K562 (cell line): ENCODE measurements around the gene CBX1. TPM values are rescaled to one million over a fixed set of nuclear protein-coding genes. Genes with fewer than 3 reads are reported as not detected.
A peak's percentile ranks its signal among the peaks of the same experiment; 100 is the strongest.

Experiments used
- ATAC-seq: fragments of 200-7000 bp; cut with Tn5 transposase; 3 replicates; pipeline ENCODE4 v1.9.1; 2020; ENCODE audit warnings: moderate library complexity
- BruUV-seq: library from RNA; stranded (reverse); fragments of 400-500 nt; replicated peaks from 2 replicates; lab custom pipeline; 2021; lab: Mats Ljungman, UMichigan
- CTCF ChIA-PET: fragments of 300-600 bp; formaldehyde crosslinking; extraction: SDS; loops from one replicate; lab custom pipeline; 2021; ENCODE audit warnings: low intra/inter-chr PET ratio; lab: Yijun Ruan, JAX
- POLR2A ChIA-PET: fragments of 300-600, 350-650 bp; sonication (Branson Sonifier 250); formaldehyde crosslinking; extraction: SDS; loops from one replicate; lab custom pipeline; 2021; ENCODE audit warnings: antibody characterized with exemption, inconsistent platforms; lab: Yijun Ruan, JAX
- DNase-seq, 4 experiments: peaks; one replicate each; pipeline versions ENCODE4 v3.0.0 to v3.0.0-alpha.2; 2011 to 2018; ENCODE audit warnings: low spot score in 3 of 4, mixed read lengths in 3 of 4; ENCODE audit errors: extremely low read depth in 1 of 4
- FAIRE-seq: peaks from 2 replicates; lab custom pipeline; 2011; peaks lifted over from hg19 to GRCh38; lab: Jason Lieb, UNC
- H2AFZ ChIP-seq: 2 replicates; pipeline ENCODE4 v1.6.0; 2011; ENCODE audit warnings: low read depth, low read length, control low read depth, inconsistent platforms
- H3K27ac ChIP-seq: fragments of 200-600 bp; 3 replicates; pipeline ENCODE4 v1.8.0; 2011; ENCODE audit warnings: low read depth, mild to moderate bottlenecking, control low read depth, inconsistent platforms, low read length, moderate library complexity, mixed read lengths; ENCODE audit errors: extremely low read depth
- H3K27me3 ChIP-seq, 2 experiments: fragments of 300-600 bp in 1 of 2; 2 replicates in 1 of 2; 3 replicates in 1 of 2; pipeline versions ENCODE4 v1.6.0 to v1.8.0; 2011; ENCODE audit warnings: inconsistent platforms in 2 of 2, low read length in 2 of 2, mild to moderate bottlenecking in 1 of 2, mixed read lengths in 1 of 2, moderate library complexity in 1 of 2; ENCODE audit not compliant: control insufficient read depth in 2 of 2, insufficient read depth in 2 of 2
- H3K36me3 ChIP-seq: fragments of 300-600 bp; 3 replicates; pipeline ENCODE4 v1.8.0; 2011; ENCODE audit warnings: mild to moderate bottlenecking, low read length, inconsistent platforms; ENCODE audit not compliant: control insufficient read depth, insufficient read depth
- H3K4me1 ChIP-seq, 2 experiments: fragments of 200-600 bp in 1 of 2; replicated peaks in 1 of 2; 2 replicates in 1 of 2; 3 replicates in 1 of 2; pipeline versions ENCODE4 v1.5.1 to v1.8.0; 2011; ENCODE audit warnings: inconsistent platforms in 2 of 2, low read length in 2 of 2, mild to moderate bottlenecking in 1 of 2, mixed read lengths in 1 of 2, moderate library complexity in 1 of 2; ENCODE audit not compliant: control insufficient read depth in 2 of 2, insufficient read depth in 2 of 2
- H3K4me2 ChIP-seq: 2 replicates; pipeline ENCODE4 v1.6.1; 2011; ENCODE audit warnings: low read length, control low read depth, inconsistent platforms, mixed read lengths; ENCODE audit not compliant: insufficient read depth
- H3K4me3 ChIP-seq: fragments of 200-600 bp; sonication (generic), shearing (Covaris generic); 2 replicates; pipeline ENCODE4 v1.5.1; 2016; ENCODE audit warnings: control low read depth, inconsistent platforms
- H3K79me2 ChIP-seq: fragments of 200-600 bp; 3 replicates; pipeline ENCODE4 v1.8.0; 2011; ENCODE audit warnings: low read length, inconsistent platforms; ENCODE audit not compliant: control insufficient read depth, insufficient read depth
- H3K9ac ChIP-seq, 2 experiments: 2 replicates each; pipeline versions ENCODE4 v1.6.0 to v1.6.1; 2011; ENCODE audit warnings: low read depth in 2 of 2, low read length in 2 of 2, control low read depth in 1 of 2, inconsistent platforms in 1 of 2, mild to moderate bottlenecking in 1 of 2, mixed read lengths in 1 of 2; ENCODE audit not compliant: insufficient read depth in 1 of 2
- H3K9me1 ChIP-seq: one replicate; pipeline ENCODE4 v1.6.0; 2011; ENCODE audit warnings: inconsistent platforms, mild to moderate bottlenecking, low read length, moderate library complexity; ENCODE audit not compliant: control insufficient read depth, insufficient read depth
- H3K9me3 ChIP-seq: replicated peaks from 2 replicates; pipeline ENCODE4 v1.5.1; 2011; ENCODE audit warnings: low read depth, low read length, inconsistent platforms; ENCODE audit not compliant: control insufficient read depth, insufficient read depth
- H4K20me1 ChIP-seq: replicated peaks from 2 replicates; pipeline ENCODE4 v1.6.1; 2011; ENCODE audit warnings: low read length, inconsistent platforms, mixed read lengths; ENCODE audit not compliant: control insufficient read depth, insufficient read depth
- CBX5 ChIP-seq: IDR thresholded peaks from 2 replicates; pipeline ENCODE4 v1.6.1; 2014; ENCODE audit warnings: low read depth, borderline replicate concordance
- CCNT2 ChIP-seq: IDR thresholded peaks from 2 replicates; pipeline ENCODE4 v1.6.1; 2011; ENCODE audit warnings: borderline replicate concordance, low read depth, mild to moderate bottlenecking, moderate library complexity, mixed read lengths, low read length; ENCODE audit not compliant: insufficient read length; ENCODE audit errors: extremely low read depth
- CREB1 ChIP-seq, 2 experiments: sonication (generic) in 1 of 2; formaldehyde crosslinking in 1 of 2; IDR thresholded peaks; 2 replicates each; pipeline versions ENCODE4 v1.6.1 to v1.8.0; 2012 to 2022; ENCODE audit warnings: inconsistent platforms in 1 of 2, mild to moderate bottlenecking in 1 of 2, missing genetic modification reagents in 1 of 2, moderate library complexity in 1 of 2
- CREM ChIP-seq: IDR thresholded peaks from 2 replicates; pipeline ENCODE4 v1.6.1; 2014; ENCODE audit warnings: antibody characterized with exemption, low read depth
- DNMT1 ChIP-seq: fragments of 450-650 bp; IDR thresholded peaks from 2 replicates; pipeline ENCODE4 v1.6.1; 2016; ENCODE audit warnings: antibody characterized with exemption, mild to moderate bottlenecking
- HOXB6 ChIP-seq: fragments of 250-450 bp; sonication (Bioruptor Pico); IDR thresholded peaks from 2 replicates; pipeline ENCODE4 v1.5.1; 2022; ENCODE audit warnings: mild to moderate bottlenecking, borderline replicate concordance
- RNF2 ChIP-seq: sonication (generic); IDR thresholded peaks from 2 replicates; pipeline ENCODE4 v1.6.1; 2016
- SOX6 ChIP-seq: fragments of 450-650 bp; IDR thresholded peaks from 2 replicates; pipeline ENCODE4 v1.6.1; 2014; ENCODE audit warnings: mild to moderate bottlenecking
- ZBTB1 ChIP-seq: sonication (generic); formaldehyde crosslinking; IDR thresholded peaks from 2 replicates; pipeline ENCODE4 v1.8.1; 2023; ENCODE audit warnings: missing genetic modification reagents, low read depth, mild to moderate bottlenecking, borderline replicate concordance
- ZNF354B ChIP-seq: fragments of 250-450 bp; sonication (Bioruptor Pico); IDR thresholded peaks from 2 replicates; pipeline ENCODE4 v1.4.0; 2020
- WGBS: fragments of 100-300 bp; shearing (Covaris generic); methylation state at CpG from one replicate; pipeline ENCODE4 v1.1.6; 2016; ENCODE audit warnings: low coverage, mixed read lengths; ENCODE audit not compliant: insufficient coverage; ENCODE audit errors: missing lambda C conversion rate; 5-methylcytosine and 5-hydroxymethylcytosine counted together
- in situ Hi-C: fragments of 300-500 bp; cut with MboI; formaldehyde crosslinking; loops from 4 replicates; pipeline ENCODE4 v1.15.0; 2018; ENCODE audit warnings: inconsistent platforms, mixed read lengths
- intact Hi-C: fragments of 100-400 bp; cut with micrococcal nuclease; formaldehyde crosslinking; loops from 2 replicates; pipeline ENCODE4 v1.14.2; 2022
- polyA plus RNA-seq, 8 experiments: library from polyadenylated mRNA; depleted of rRNA in 4 of 8; stranded (reverse) in 5 of 8; unstranded in 3 of 8; fragments of >200 nt; fragmentation: Nextera tagmentation in 2 of 8; fragmentation: Illumina TruSeq in 1 of 8; extraction: Ambion mirVana in 2 of 8; extraction: Trizol in 1 of 8; gene quantifications; 2 replicates each; pipeline versions ENCODE4 v1.2.1 to v1.2.3, GENCODE V29; 2011 to 2014; ENCODE audit warnings: inconsistent platforms in 1 of 8, missing spikeins in 1 of 8
- total RNA-seq, 7 experiments: library from RNA; depleted of rRNA in 6 of 7; stranded (reverse); fragments of >200 nt in 6 of 7; fragmentation: Illumina TruSeq in 2 of 7; extraction: Trizol in 2 of 7; gene quantifications; 2 replicates each; pipeline versions ENCODE4 v1.2.1 to v1.2.3, GENCODE V29; 2011 to 2021; ENCODE audit warnings: low replicate concordance in 1 of 7
- TF ChIP-seq, protein P1 (sequence below): fragments of 450-650 bp; formaldehyde crosslinking; IDR thresholded peaks from 2 replicates; pipeline ENCODE4 v1.4.0; 2020; ENCODE audit warnings: mild to moderate bottlenecking, moderate library complexity
- TF ChIP-seq, protein P2 (sequence below): fragments of 450-650 bp; formaldehyde crosslinking; IDR thresholded peaks from 2 replicates; pipeline ENCODE4 v1.4.0; 2020; ENCODE audit warnings: mild to moderate bottlenecking, moderate library complexity
- TF ChIP-seq, protein P3 (sequence below): fragments of 200-800 bp; sonication (Bioruptor generic); IDR thresholded peaks from 2 replicates; pipeline ENCODE4 v1.6.1; 2016; ENCODE audit warnings: missing genetic modification characterization, missing compliant biosample characterization

Gene CBX1
- total and polyA plus RNA-seq, 9 of the 15 experiments (the other 6 are each of a cell fraction or from before 2014, with no cell fraction given) = 10.6 to 95.7 (median 52.7) TPM

DNA sequence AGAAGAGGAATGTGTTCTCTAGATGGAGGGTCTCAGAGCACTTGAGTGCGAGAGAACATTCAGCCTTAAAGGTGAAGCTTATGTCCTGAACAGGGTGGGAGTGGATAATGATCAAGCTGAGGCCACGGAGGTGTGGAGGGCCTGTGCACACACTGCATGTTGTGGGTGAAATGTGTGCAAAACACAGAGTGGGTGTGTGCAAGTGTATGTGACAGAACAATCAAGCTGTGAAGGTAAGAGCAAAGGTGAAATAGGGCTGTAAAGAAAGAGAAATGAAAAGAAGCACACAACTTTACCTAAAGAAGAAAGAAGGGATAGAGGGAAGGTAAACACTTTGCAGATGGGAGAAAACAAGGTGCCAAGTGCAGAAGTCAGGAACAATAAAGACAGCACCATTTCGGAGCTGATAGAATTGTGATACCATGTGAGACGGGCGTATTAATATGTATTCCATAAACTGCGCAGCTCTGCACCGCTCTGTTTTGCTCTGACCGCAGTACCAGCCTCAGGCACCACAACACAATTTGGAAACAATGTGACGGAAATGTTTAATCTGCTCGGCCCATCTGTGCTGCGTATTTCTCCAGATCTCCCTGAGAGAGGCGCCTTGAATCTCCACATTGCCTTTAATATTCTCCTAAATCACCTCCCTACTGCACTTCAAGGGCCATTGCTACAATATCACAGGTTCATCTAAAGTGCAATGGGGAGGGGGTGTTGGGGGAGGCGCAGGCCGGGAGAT, 46.9 kb upstream of the CBX1 start:
- Histone ChIP-seq H3K79me2 (no peaks in the 10 kb centered on the region), H3K9me3 (no peaks in the 10 kb centered on the region), H3K36me3 (no peaks in the 10 kb centered on the region), H3K9ac (no peak overlapping the region; a peak in 1 of 4 replicates), H3K27me3 (peaks cover 20 to 39% of the 10 kb centered on the region in 2 experiments), H3K4me3 (no peak overlapping the region), H4K20me1 (no peaks in the 10 kb centered on the region), H3K27ac (no peak overlapping the region), H3K4me1 (peaks cover 7 to 20% of the 10 kb centered on the region in 2 experiments; a peak in 4 of 5 replicates), H3K4me2 (peak overlapping the region; percentile 19; the same call in 1 of the 2 replicates), H2AFZ (no peak overlapping the region; the same call in 1 of the 2 replicates), H3K9me1 (no peaks in the 10 kb centered on the region)
- intact Hi-C loops (no loop called here), in situ Hi-C loops (no loop called here)
- ChIA-PET CTCF (interaction anchor here (0.5 kb wide), 1 partner anchor 75 kb away, joined by 3 read pairs; no protein-coding TSS in a partner anchor), POLR2A (interaction anchor here (0.5 to 2.1 kb wide), 5 partner anchors 10 to 232 kb away, joined by 3 to 4 read pairs (median 3); no protein-coding TSS in a partner anchor)
- ATAC-seq = peak; percentile 80
- BruUV-seq = no TSS peak
- FAIRE-seq = no peak
- peak in 1 of 4 experiments; percentile 27 for DNase-seq
- 3% methylated on average over 14 of the region's 14 CpGs for WGBS
- TF ChIP-seq ZBTB1 (CRISPR knock-in tag) (peak; percentile 80), CREB1 (IDR thresholded peaks at IDR 0.05) (no peak), CREB1 (CRISPR knock-in tag; IDR thresholded peaks at IDR 0.05) (no peak), CBX5 (no peak), DNMT1 (no peak), ZNF354B (no peak), HOXB6 (CRISPR knock-in tag) (no peak), SOX6 (peak; percentile 63; the same call in 1 of the 2 replicates), CCNT2 (peak; percentile 29), CREM (no peak), RNF2 (no peak)
- TF ChIP-seq, protein P1, sequence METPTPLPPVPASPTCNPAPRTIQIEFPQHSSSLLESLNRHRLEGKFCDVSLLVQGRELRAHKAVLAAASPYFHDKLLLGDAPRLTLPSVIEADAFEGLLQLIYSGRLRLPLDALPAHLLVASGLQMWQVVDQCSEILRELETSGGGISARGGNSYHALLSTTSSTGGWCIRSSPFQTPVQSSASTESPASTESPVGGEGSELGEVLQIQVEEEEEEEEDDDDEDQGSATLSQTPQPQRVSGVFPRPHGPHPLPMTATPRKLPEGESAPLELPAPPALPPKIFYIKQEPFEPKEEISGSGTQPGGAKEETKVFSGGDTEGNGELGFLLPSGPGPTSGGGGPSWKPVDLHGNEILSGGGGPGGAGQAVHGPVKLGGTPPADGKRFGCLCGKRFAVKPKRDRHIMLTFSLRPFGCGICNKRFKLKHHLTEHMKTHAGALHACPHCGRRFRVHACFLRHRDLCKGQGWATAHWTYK (CRISPR knock-in tag) = no peak
- TF ChIP-seq, protein P2, sequence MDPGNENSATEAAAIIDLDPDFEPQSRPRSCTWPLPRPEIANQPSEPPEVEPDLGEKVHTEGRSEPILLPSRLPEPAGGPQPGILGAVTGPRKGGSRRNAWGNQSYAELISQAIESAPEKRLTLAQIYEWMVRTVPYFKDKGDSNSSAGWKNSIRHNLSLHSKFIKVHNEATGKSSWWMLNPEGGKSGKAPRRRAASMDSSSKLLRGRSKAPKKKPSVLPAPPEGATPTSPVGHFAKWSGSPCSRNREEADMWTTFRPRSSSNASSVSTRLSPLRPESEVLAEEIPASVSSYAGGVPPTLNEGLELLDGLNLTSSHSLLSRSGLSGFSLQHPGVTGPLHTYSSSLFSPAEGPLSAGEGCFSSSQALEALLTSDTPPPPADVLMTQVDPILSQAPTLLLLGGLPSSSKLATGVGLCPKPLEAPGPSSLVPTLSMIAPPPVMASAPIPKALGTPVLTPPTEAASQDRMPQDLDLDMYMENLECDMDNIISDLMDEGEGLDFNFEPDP (CRISPR knock-in tag) = no peak
- TF ChIP-seq, protein P3, sequence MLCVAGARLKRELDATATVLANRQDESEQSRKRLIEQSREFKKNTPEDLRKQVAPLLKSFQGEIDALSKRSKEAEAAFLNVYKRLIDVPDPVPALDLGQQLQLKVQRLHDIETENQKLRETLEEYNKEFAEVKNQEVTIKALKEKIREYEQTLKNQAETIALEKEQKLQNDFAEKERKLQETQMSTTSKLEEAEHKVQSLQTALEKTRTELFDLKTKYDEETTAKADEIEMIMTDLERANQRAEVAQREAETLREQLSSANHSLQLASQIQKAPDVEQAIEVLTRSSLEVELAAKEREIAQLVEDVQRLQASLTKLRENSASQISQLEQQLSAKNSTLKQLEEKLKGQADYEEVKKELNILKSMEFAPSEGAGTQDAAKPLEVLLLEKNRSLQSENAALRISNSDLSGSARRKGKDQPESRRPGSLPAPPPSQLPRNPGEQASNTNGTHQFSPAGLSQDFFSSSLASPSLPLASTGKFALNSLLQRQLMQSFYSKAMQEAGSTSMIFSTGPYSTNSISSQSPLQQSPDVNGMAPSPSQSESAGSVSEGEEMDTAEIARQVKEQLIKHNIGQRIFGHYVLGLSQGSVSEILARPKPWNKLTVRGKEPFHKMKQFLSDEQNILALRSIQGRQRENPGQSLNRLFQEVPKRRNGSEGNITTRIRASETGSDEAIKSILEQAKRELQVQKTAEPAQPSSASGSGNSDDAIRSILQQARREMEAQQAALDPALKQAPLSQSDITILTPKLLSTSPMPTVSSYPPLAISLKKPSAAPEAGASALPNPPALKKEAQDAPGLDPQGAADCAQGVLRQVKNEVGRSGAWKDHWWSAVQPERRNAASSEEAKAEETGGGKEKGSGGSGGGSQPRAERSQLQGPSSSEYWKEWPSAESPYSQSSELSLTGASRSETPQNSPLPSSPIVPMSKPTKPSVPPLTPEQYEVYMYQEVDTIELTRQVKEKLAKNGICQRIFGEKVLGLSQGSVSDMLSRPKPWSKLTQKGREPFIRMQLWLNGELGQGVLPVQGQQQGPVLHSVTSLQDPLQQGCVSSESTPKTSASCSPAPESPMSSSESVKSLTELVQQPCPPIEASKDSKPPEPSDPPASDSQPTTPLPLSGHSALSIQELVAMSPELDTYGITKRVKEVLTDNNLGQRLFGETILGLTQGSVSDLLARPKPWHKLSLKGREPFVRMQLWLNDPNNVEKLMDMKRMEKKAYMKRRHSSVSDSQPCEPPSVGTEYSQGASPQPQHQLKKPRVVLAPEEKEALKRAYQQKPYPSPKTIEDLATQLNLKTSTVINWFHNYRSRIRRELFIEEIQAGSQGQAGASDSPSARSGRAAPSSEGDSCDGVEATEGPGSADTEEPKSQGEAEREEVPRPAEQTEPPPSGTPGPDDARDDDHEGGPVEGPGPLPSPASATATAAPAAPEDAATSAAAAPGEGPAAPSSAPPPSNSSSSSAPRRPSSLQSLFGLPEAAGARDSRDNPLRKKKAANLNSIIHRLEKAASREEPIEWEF (CRISPR knock-in tag) = no peak
